Fibroblast of peridontal ligament (primary cell): ENCODE data around the gene MDGA2.
"Not testable (repeated sequence)": the region's sequence is repeated elsewhere in the genome, so short reads cannot be mapped to it uniquely, and the experiment has no call there.

Experiments
- DNase-seq: peaks from one replicate; pipeline ENCODE4 v3.0.0-alpha.2; 2010; ENCODE audit errors: extremely low read depth

The MDGA2 gene

GRCh38 chr14:47675466-47676314, at the start of gene MDGA2:
MDGA2 (minus strand) TSS chr14:47675605.
- DNase-seq: no peak

DNA sequence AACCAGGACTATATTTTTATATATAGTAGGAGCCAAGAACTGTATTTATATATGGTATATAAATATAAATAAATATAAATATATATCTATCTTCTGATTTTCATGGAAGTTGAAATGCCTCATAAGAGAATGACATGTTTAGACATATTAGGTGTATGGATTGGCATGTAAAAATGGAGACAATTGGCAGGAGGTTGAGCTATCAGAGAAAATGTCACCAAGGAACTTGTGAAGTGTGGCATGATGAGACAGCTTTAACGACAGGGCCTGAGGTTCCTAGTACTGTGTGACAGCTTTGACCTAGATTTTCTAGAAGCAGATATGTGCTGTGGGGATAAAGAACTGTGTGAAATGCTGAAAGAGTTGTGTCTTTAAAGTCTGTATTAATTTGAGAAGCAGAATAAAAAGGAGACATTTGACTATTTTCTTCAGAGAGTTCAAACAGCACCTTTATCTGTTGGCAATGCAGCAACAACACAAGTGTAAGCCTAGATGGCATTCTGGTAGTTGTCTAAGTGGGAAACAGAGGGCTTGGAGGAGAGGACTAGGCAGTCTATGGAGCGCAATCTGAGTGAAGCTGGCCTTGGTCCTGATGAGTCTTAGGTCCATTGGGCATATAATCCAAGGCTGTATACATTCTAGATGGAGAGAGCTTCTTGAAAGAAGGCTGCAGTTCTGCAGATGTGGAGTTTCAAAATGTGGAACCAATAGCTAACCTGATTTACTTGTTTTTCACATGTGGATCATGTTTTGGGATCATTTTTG, 47.7 kb upstream of the MDGA2 start:
- DNase-seq: no peak

- no peak for DNase-seq
Measured at GRCh38 chr14:47720281-47720680, 44.9 kb upstream of the MDGA2 start.

GRCh38 chr14:47715330-47715729, 39.9 kb upstream of the MDGA2 start:
- no peak for DNase-seq

- no peak for DNase-seq
Measured at GRCh38 chr14:47710581-47710980, 35.2 kb upstream of the MDGA2 start.

DNA sequence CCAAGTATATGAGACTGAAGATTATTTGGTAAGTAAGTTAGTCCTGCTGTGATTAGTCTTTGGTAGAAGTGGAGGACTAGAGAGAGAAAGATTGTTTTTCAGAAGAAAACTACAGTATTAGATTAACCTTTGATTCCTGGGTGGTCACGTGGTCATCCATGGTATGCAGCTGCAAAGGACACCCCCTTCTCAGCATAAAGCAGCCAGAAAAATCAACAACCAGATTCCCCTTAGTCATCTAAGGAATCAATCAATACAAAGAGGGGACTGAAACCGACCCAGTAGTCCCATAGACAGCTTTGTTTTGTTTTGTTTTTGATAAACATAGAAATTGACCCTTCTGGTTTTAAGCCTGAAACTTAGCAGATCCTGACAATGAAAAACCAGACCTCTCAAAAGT, 30.3 kb upstream of the MDGA2 start:
- no peak for DNase-seq

- no peak for DNase-seq
Measured at GRCh38 chr14:47691829-47692228, 16.4 kb upstream of the MDGA2 start.

DNA sequence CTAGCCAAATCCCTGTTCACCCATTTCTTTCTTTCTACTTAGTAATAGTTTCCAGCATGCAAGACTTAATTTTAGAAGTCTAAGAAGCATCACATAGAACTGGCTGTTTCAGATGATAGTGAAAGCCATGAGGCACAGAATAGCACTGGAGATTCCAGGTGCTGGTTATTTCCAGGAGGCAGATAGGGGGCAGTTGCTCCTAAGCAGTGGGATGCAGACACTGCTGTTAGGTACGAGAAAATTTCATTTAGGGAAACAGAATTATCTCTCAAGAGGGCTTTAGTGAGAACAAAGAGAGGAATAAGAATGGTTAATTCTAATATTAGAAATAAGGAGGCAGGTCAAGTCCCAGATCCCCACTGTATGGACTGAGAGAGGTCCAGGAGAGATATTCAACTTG, 3.6 kb upstream of the MDGA2 start:
- no peak for DNase-seq

DNA sequence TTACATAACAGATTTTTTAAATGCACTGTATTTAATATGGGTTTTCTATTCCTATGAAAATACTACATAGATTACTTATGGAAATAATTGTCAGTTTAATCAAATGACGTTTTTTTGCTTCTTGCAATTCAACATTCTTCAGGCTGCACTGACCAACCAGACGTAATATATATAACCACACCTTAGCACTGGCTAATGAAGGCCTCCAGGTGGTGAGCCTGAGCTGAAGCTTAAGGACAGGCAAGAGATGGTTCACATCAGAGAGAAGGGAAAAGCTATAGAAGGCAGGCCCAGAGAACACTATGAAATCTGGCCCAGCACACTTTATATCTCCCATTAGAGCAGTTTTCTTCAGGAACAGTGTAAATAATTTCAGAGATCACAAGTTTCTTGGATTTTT, 2.8 kb upstream of the MDGA2 start:
- DNase-seq: no peak

GRCh38 chr14:47676315-47676617, 861 bp upstream of the MDGA2 start:
- DNase-seq: no peak

GRCh38 chr14:47674543-47675465, 601 bp downstream of the MDGA2 start:
- no peak for DNase-seq

DNA sequence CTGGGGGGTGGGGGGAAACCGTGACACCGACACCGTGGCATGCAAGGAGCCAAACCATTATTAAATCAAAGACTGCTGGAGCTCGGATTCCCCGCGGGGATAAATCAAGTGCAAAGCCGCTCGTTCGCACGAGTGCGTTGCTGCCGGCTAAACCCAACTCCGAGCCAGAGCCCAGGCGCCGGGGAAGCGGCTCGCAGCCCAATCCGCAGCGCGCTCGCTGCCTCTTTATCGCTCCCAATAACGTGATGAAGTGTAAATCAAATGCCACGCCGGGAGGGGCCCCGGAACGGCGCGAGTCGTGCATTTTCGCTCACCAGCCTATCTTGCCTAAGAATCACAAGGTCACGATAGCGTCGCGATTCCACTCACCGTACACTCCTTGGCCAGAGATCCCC, 1.3 kb downstream of the MDGA2 start:
- DNase-seq: no peak

DNA sequence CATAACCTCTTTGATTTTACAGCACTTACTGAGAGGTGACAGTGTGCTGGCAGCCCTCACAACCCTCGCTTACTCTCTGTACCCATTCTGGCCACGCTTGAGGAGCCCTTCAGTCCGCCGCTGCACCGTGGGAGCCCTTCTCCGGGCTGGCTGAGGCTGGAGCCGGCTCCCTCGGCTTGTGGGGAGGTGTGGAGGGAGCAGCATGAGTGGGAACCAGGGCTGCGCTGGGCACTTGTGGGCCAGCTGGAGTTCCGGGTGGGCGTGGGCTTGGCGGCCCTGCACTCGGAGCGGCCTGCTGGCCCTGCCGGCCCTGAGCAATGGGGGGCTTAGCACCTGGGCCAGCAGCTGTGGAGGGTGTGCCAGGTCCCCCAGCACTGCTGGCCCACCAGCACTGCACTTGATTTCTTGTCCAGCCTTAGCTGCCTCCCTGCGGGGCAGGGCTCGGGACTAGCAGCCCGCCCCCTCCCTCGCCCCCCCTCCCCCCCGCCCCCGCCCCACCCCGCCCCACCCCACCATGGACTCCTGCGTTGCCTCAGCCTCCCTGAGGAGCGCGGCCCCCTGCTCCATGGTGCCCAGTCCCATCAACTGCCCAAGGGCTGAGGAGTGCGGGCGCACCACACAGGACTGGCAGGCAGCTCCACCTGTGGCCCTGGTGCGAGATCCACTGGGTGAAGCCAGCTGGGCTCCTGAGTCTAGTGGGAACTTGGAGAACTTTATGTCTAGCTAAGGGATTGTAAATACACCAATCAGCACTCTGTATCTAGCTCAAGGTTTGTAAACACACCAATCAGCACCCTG, 9.9 kb downstream of the MDGA2 start:
- no peak for DNase-seq

DNA sequence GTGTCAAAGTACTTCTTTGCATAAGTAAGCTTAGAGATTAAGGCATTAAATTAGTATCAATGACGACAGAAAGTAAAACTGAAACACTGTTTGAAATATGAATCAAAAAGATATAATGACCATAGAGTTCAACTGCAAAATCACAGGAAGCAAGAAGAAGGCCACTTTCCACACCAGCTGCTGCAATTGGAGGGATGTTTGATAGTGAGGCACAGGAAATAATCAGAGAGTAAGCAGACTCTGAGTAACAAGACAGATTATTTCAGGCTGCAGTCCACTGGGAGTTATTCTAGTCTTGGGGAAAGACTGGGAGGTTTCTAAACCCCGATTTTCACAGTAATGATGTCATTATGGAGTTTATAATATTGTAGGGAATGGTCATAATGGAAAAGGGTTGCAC, 12.9 kb downstream of the MDGA2 start:
- no peak for DNase-seq

DNA sequence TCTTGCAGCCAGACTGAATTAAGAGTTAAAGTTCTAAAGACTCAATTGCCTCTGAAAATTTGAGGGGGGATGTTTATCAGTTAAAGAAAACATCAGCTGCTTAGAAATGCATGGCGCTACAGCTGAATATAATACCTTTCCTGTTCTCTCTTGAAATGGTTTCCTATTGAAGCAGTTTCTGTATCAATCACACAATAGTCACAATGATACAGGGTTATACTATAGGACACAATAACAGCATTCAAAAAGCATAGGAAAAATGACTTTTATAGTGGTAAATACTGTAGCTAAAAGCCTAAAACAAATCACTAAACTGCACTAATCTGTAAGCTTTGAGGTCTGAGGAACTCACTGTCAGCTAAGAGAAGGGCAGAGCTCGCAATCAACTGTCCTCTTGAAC, 15.2 kb downstream of the MDGA2 start:
- DNase-seq: no peak

DNA sequence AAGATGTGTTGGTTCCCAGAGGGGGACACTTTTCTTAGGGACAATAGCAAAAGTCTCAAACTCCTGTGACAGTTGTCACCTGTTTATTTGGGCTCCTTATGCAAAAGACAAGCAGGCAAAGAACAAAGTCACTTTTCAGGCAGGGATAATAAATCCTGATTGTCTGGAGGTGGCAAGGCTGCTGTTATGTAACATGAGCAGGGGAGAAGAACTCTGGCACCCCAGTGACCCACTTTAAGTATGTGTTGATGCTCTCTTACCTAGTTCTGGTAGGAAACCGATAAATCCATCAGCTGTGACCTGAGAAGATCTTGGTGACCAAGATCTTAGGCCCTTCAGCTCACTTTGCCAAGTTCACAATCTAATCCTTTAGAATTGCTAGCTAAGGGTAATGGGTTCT, 17.4 kb downstream of the MDGA2 start:
- no peak for DNase-seq

- no peak for DNase-seq
Measured at GRCh38 chr14:47657143-47657542, 18.3 kb downstream of the MDGA2 start.

DNA sequence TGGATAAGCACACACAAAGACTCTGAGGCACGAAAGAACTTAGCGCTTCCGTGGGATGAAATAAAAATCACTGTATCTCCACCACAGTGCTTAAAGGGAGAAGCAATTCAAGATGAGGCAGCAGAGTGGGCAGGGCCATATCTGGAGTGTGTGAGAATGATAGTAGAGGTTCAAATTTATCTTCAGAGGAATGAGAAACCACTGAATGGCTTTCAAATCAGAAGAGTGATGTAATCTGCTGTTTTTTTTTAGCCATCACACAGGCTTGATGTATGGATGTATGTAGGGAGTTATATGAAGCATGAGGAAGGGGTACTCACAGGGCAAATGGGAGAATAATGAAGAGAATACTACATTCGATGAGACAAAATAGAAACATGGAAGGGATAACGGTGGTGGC, 24.1 kb downstream of the MDGA2 start:
- no peak for DNase-seq

- no peak for DNase-seq
Measured at GRCh38 chr14:47637753-47638152, 37.7 kb downstream of the MDGA2 start.

DNA sequence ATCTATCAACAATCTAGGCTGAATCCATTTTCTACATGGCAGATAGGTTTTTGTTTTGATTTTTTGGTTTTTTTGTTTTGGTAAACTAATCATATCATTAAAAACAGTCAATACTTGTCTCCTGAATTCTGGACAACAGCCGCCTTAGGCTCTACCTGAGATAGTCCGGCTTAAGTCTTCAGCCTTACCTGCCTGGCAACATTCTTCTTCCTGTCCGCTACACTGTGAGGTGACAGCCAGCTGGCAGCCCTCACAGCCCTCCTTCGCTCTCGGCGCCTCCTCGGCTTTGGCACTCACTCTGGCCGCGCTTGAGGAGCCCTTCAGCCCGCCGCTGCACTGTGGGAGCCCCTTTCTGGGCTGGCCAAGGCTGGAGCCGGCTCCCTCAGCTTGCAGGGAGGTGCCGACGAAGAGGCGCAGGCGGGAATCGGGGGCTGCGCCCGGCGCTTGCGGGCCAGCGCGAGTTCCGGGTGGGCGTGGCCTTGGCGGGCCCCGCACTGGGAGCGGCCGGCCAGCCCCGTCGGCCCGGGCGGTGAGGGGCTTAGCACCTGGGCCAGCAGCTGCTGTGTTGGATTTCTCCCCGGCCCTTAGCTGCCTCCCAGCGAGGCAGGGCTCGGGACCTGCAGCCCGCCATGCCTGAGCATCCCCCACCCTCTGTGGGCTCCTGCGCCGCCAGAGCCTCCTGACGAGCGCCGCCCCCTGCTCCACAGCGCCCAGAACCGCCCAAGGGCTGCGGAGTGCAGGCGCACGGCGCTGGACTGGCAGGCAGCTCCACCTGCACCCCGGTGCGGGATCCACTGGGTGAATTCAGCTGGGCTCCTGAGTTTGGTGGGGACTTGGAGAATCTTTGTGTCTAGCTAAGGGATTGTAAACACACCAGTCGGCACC, 49.0 kb downstream of the MDGA2 start:
- no peak for DNase-seq

DNA sequence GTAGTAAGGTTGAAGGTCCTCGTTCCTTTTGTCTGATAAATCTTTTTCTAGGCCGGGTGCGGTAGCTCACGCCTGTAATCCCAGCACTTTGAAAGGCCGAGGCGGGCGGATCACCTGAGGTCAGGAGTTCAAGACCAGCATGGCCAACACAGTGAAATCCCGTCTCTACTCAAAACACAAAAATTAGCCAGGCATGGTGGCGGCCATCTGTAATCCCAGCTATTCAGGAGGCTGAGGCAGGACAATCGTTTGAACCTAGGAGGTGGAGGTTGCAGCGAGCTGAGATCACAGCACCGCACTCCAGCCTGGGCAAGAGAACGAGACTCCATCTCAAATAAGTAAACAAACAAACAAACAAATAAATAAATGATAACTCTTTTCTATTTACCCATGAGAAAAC, 51.3 kb downstream of the MDGA2 start:
- not testable (repeated sequence) for DNase-seq
